Neural progenitor cell (in vitro differentiated cells): Measurements from ENCODE around the gene LHFPL2.

Experiments used
- CTCF ChIP-seq: fragments of 200-600 bp; sonication (generic); IDR thresholded peaks from 2 replicates; pipeline ENCODE4 v1.5.1; 2017; ENCODE audit warnings: antibody characterized with exemption, mild to moderate bottlenecking
- EZH2 ChIP-seq: fragments of 200-600 bp; sonication (generic); IDR thresholded peaks from 2 replicates; pipeline ENCODE4 v1.6.1; 2017; ENCODE audit warnings: antibody characterized with exemption, mild to moderate bottlenecking, moderate library complexity
- EZH2phosphoT487 ChIP-seq: fragments of 200-600 bp; sonication (generic); IDR thresholded peaks from 2 replicates; pipeline ENCODE4 v1.6.1; 2017; ENCODE audit warnings: antibody characterized with exemption

GRCh38 chr5:78640662-78641474 lies 7.7 kb downstream of the LHFPL2 start:
- TF ChIP-seq CTCF (no peak), EZH2phosphoT487 (no peak), EZH2 (no peak)
